NCI-H526 (cell line): ENCODE results near the gene WSCD2.
A peak's percentile ranks its signal among the peaks of the same experiment; 100 is the strongest.

Source experiments
- DNase-seq, 2 experiments: peaks; one replicate each; lab custom pipeline; 2025; lab: John Stamatoyannopoulos, UW

Gene WSCD2

DNA sequence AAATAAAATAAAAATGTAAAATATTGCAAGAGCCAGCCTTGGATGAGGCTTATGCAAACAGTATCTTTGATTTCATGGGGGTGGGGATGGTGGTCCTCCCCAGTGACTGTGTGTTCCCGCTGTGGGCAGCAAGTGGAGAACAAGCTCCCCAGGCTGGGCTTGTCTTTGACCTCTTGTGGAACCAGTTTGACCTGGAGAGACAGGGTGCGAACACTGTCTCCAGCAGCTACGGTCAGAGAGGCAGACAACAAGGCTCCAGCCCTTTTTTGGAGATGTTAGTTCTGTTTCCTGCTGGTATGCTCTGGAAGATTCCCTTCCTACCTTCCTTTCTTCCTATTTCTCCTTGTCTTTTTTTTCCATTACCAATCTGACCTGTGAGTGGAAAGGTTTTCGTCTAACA, 21.8 kb upstream of the WSCD2 start:
- DNase-seq: no peak

DNA sequence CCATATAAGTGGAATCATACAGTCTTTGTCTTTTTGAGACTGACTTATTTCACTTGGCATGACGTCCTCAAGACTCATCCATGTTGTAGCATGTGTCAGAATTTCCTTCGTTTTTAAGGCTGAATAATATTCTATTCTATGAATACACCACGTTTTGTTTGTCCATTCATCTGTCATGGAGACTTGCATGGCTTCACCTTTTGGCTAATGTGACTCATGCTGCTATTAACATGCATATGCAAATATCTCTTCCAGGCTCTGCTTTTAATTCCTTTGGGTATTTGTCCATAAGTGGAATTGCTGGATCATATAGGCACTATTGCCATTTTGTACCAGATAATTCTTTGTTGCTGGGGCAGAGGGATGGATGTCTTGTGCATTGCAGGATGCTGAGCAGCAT, 19.6 kb upstream of the WSCD2 start:
- peak; percentile 43 to 72 for DNase-seq

DNA sequence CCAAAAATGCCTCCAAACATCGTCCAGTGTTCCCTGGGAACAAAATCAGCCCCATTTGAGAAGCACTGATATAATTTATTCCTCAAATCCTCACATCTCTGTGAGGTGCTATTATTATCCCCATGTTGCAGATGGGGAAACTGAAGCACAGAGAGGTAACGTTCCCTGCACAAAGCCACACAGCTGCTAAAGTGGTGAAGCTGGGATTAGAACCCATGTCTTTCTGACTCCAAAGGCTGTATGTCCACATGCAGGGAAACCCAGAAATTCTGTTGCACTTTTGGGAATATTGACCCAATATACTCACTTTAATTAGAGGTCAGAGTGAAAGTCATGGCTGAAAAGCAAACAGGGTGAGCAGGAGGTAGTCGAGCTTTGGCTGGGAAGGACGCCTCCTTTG, 19.1 kb upstream of the WSCD2 start:
- no peak for DNase-seq

- DNase-seq: no peak
Measured at GRCh38 chr12:108110844-108111243, 18.2 kb upstream of the WSCD2 start.

- peak in 1 of 2 experiments; percentile 21 for DNase-seq
Measured at GRCh38 chr12:108112832-108113556, 16.1 kb upstream of the WSCD2 start.

DNA sequence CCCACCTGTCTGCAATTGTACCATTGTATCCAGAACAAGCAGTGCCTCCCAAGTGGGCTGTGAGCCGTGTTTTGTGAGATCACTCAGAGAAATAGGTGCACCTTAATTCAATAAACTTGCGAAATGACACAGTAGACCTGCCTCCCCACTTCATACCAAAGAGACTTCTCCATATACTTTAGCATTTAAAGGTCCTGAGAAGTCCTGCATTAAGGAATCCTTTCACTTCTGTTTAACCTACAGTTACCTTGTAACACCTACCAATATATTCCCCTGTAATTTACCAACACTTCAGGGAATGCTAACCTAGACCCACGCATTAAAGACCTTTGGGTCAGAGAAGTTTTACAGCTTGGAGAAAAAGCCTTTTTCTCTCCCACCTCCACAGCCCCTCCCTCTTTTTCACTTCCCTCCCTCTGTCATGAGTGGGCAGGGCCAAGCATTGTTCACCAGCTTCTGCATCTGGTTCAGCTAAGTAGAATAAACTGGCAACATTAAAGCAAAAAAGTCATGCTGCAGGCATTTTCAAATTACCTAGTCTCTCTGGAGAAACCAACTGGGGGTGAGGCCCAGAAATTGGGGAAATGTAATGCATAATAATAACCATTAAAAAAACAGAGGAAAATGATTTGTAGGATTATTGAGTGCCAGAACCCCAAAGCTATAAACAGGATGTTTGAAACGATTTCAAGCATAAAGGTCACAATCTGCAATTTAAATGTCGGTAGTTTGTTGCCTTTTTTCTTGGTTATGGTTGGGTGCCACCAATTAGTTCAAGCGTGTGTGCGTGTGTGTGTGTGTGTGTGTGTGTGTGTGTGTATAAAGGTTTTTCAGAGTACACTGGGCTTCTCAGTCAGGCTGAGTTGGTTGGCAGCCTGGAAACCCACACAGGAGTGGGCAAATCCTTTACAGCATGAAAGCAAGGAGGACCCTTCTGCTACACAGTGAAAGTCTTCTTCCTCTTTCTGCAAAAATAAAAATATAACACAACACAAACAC, 13.7 kb upstream of the WSCD2 start:
- DNase-seq: peak in 1 of 2 experiments; percentile 43

DNA sequence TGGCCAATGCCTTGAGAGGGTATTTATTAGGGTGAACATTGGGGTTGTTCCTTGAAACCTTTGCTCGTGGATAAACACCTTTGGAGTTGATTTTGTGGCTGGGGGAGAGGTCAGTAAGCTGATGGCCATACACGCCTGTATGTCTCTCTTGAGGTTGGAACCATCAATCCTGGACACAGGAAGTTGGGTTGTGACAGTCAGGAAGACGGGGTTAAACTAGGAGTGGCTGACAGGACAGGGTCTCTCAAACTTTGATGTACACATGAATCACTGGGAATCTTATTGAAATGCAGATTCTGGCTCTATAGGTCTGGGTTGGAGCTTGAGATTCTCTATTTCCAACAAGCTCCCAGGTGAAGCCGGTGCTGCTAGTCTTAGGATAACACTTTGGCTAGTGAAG, 12.8 kb upstream of the WSCD2 start:
- DNase-seq: no peak

- DNase-seq: no peak
Measured at GRCh38 chr12:108116699-108117098, 12.4 kb upstream of the WSCD2 start.

- DNase-seq: no peak
Measured at GRCh38 chr12:108117163-108117849, 11.8 kb upstream of the WSCD2 start.

GRCh38 chr12:108117902-108118301, 11.2 kb upstream of the WSCD2 start:
- no peak for DNase-seq

- no peak for DNase-seq
Measured at GRCh38 chr12:108119126-108119973, 9.7 kb upstream of the WSCD2 start.

DNA sequence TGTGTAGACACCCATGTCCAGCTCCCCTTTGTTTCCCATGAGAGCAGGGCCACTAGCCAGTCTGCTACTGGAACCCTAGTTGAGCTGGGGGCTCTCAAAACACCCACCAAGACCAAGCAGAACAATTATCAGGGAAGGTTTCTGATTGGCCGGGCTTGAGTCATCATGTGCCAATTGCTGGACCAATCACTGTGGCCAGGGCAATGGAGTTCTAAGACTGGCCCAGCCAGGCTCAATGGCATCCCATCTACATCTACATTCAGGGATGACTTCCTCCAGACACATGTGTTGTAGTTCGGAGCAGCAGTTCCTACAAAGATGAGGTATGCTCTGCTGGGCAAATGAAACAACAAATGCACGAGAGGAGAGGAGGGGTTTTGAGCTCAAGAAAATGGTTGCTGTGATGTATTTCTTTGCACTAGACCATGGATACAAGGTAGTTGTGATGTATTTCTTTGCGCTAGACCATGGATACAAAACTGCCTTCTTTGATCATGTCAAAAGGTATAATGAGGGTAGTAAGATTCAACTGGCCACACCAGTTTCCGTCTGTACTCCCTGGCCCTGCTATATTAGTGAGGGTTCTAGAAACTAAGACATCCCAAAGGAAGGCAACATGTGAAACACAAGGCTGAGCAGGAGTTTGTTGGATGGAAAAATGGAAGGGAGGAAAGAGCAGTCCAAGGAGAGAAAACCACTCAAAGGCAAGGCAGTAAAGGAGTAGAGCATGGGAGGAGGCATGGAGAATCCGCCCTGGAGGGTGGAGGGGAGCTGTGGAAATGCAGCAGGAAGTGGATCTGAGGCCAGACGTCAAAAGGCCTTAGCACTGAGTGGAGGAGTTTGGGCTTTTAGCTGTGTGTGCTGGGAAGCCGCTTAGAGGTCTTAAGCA, 8.9 kb upstream of the WSCD2 start:
- DNase-seq: no peak

- no peak for DNase-seq
Measured at GRCh38 chr12:108120863-108121165, 8.3 kb upstream of the WSCD2 start.

DNA sequence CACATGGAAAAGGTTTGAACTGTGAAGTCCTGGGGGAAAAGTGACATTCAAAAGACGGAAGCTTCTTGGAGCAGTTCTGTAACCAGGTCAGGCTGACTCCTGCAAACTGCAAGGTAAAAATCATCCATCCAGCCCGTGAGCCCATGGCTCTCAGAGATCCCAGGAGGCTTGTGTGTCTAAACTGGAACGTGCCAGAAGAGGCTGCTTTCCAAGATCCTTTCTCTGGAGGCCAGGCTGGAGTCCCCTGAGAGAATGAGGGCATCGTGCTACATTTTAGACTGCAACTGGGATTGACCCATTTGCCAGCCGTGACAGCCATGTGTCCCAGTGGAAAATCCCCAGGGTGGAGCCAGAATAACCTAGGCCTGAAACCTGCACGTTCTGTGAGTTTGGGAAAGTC, 7.8 kb upstream of the WSCD2 start:
- DNase-seq: no peak

DNA sequence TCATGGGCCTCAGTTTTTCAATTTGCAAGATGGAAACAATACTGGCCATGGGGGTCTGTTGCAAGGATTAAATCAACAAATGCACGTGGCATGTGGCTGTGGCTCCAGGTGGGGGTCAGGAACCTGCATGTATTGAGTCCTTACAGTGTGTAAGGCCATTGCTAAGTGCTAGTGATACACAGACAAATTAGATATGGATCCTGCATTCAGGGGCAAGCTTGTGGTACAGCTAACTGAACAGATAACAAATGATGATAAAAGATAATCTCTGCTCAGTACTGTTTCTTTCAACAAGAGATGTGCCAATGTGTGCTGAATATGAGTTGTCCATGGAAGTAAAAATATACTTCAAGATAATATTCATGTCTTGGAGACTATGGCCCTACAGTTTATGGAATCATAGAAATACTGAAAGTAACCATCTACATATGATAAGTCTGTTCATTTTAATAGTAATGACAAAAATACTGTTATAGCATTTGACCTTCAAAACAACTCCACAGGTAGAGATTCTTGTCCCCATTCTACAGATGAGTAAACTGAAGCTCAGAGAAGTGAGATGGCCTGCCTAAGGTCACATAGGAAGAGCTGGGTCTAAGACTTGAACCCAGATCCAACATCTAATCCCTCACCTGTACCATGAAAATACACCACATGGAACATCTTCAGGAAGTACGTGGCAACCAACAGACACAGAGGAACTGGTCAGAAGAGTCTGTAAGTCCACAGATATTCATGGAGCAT, 7.2 kb upstream of the WSCD2 start:
- DNase-seq: no peak

GRCh38 chr12:108122644-108123043, 6.4 kb upstream of the WSCD2 start:
- no peak for DNase-seq

DNA sequence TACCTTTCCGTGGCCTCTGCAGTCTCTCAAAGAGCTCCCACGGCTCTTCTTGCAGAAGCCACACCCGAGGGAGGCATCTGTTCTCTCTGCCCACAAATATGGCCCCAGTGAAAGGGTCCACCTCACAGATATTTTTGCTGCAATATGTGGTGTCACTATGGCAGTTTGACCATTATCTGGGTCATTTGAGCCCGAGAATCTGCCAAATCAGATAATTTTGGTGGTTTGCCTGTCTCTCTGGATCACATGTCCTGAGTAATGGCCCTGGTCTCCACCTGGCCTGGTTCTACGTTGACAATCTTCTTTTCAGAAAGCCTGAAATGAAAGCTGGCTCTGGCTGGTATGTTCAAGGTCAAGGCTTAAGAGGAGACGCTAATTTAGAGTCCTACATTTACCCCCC, 5.7 kb upstream of the WSCD2 start:
- DNase-seq: no peak

DNA sequence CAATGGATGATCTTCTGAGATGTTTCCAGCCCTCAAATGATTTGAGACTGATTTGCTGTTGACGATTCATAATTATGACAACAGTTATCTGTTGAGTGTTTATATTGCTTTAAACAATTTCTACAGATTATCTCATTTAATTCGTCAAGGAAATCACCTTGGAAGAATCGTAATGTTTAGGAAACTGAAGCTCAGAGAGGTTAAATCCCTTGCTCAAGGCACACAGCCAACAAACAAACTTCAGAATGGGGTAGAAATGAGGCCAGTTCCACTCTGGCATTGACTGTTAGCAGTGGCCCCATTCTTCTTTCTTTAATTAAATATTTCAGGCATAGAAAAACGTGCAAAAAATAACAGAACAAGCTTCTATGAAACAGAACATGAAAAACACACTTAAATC, 4.0 kb upstream of the WSCD2 start:
- no peak for DNase-seq

- no peak for DNase-seq
Measured at GRCh38 chr12:108126212-108126611, 2.9 kb upstream of the WSCD2 start.

- DNase-seq: no peak
Measured at GRCh38 chr12:108126990-108127501, 2.0 kb upstream of the WSCD2 start.
